GM10266 (cell line): ENCODE measurements around the gene COG6.
A peak's percentile ranks its signal among the peaks of the same experiment; 100 is the strongest.

ENCODE experiments used
- DNase-seq: peaks from one replicate; pipeline ENCODE4 v3.0.0; 2012; ENCODE audit errors: extremely low spot score
- CTCF ChIP-seq: IDR thresholded peaks from 2 replicates; pipeline ENCODE4 v1.5.1; 2012; ENCODE audit warnings: mild to moderate bottlenecking, low read depth; ENCODE audit not compliant: control insufficient read depth, insufficient read depth; ENCODE audit errors: missing control alignments

Gene COG6

GRCh38 chr13:39688699-39689405, 33.4 kb downstream of the COG6 start:
- no peak for TF ChIP-seq CTCF
- DNase-seq, result peak; percentile 8

GRCh38 chr13:39692660-39693438, 37.4 kb downstream of the COG6 start:
- TF ChIP-seq CTCF, result no peak
- DNase-seq, result no peak

- TF ChIP-seq CTCF, result no peak
- no peak for DNase-seq
These were observed 43.8 kb downstream of the COG6 start for GRCh38 chr13:39699274-39699673.

- DNase-seq, result no peak
- no peak for TF ChIP-seq CTCF
These were observed 57.2 kb downstream of the COG6 start for GRCh38 chr13:39712626-39713025.

- DNase-seq, result no peak
- TF ChIP-seq CTCF, result no peak
These were observed 73.7 kb downstream of the COG6 start for GRCh38 chr13:39729156-39729555.

- no peak for DNase-seq
- no peak for TF ChIP-seq CTCF
These were observed 79.5 kb downstream of the COG6 start for GRCh38 chr13:39734952-39735351.

- DNase-seq, result no peak
- TF ChIP-seq CTCF, result no peak
These were observed 81.6 kb downstream of the COG6 start for GRCh38 chr13:39737047-39737446.
